HEK293 (cell line): ENCODE results near the gene UGT2B10.

Experiments
- CTCF ChIA-PET: fragments of 350-600 bp; formaldehyde crosslinking; extraction: SDS; loops from one replicate; lab custom pipeline; 2021; ENCODE audit warnings: antibody characterized with exemption; lab: Yijun Ruan, JAX
- POLR2A ChIA-PET: fragments of 300-600 bp; formaldehyde crosslinking; extraction: SDS; loops from one replicate; lab custom pipeline; 2020; ENCODE audit warnings: antibody characterized with exemption, inconsistent platforms; lab: Yijun Ruan, JAX
- H3K27ac ChIP-seq: fragments of 200-500 bp; sonication (Bioruptor generic); 2 replicates; pipeline ENCODE4 v1.5.1; 2014; ENCODE audit warnings: low read depth, low read length, control low read depth, inconsistent platforms; ENCODE audit errors: extremely low read depth
- H3K36me3 ChIP-seq, 2 experiments: fragments of 200-500 bp in 1 of 2; sonication (Bioruptor generic) in 1 of 2; 1 replicate in 1 of 2; 2 replicates in 1 of 2; pipeline ENCODE4 v1.5.1; 2014 to 2017; ENCODE audit warnings: inconsistent platforms in 2 of 2, low read length in 2 of 2; ENCODE audit not compliant: control insufficient read depth in 2 of 2, insufficient read depth in 1 of 2
- H3K4me1 ChIP-seq: fragments of 200-500 bp; sonication (Bioruptor generic); 2 replicates; pipeline ENCODE4 v1.5.1; 2014; ENCODE audit warnings: mild to moderate bottlenecking, low read length, inconsistent platforms; ENCODE audit not compliant: control insufficient read depth, insufficient read depth
- H3K4me3 ChIP-seq: 2 replicates; pipeline ENCODE4 v1.5.1; 2011; ENCODE audit warnings: low read depth, mild to moderate bottlenecking, control low read depth, low read length, moderate library complexity
- H3K9me3 ChIP-seq: fragments of 200-500 bp; sonication (Bioruptor generic); 2 replicates; pipeline ENCODE4 v1.5.1; 2014; ENCODE audit warnings: low read depth, low read length, inconsistent platforms; ENCODE audit not compliant: control insufficient read depth, insufficient read depth
- EGR2 ChIP-seq: fragments of 450-650 bp; formaldehyde crosslinking; IDR thresholded peaks from 2 replicates; pipeline ENCODE4 v1.5.1; 2016; ENCODE audit warnings: low read depth, missing biosample characterization, missing genetic modification characterization
- GLIS1 ChIP-seq: fragments of 450-650 bp; formaldehyde crosslinking; IDR thresholded peaks from 2 replicates; pipeline ENCODE4 v1.5.1; 2016; ENCODE audit warnings: missing biosample characterization, missing genetic modification characterization
- GLIS2 ChIP-seq: fragments of 450-650 bp; formaldehyde crosslinking; IDR thresholded peaks from 2 replicates; pipeline ENCODE4 v1.5.1; 2016; ENCODE audit warnings: missing biosample characterization, missing genetic modification characterization
- HOXD13 ChIP-seq: sonication (generic); formaldehyde crosslinking; IDR thresholded peaks from 2 replicates; pipeline ENCODE4 v1.8.0; 2022; ENCODE audit warnings: missing genetic modification reagents, borderline replicate concordance
- IKZF3 ChIP-seq: fragments of 450-650 bp; IDR thresholded peaks from 2 replicates; pipeline ENCODE4 v1.5.0; 2018; ENCODE audit warnings: missing biosample characterization, mild to moderate bottlenecking, missing genetic modification characterization, moderate library complexity
- REPIN1 ChIP-seq: fragments of 450-650 bp; formaldehyde crosslinking; IDR thresholded peaks from 2 replicates; pipeline ENCODE4 v1.5.1; 2017; ENCODE audit warnings: missing biosample characterization, missing genetic modification characterization, low read depth
- SCRT1 ChIP-seq: fragments of 450-650 bp; formaldehyde crosslinking; IDR thresholded peaks from 2 replicates; pipeline ENCODE4 v1.5.1; 2016; ENCODE audit warnings: missing biosample characterization, missing genetic modification characterization, borderline replicate concordance
- ZNF121 ChIP-seq: fragments of 450-650 bp; formaldehyde crosslinking; IDR thresholded peaks from 2 replicates; pipeline ENCODE4 v1.5.1; 2016; ENCODE audit warnings: missing biosample characterization, missing genetic modification characterization
- ZNF292 ChIP-seq: fragments of 450-650 bp; formaldehyde crosslinking; IDR thresholded peaks from 2 replicates; pipeline ENCODE4 v1.5.1; 2016; ENCODE audit warnings: low read depth, missing biosample characterization, missing genetic modification characterization, borderline replicate concordance
- ZNF302 ChIP-seq: fragments of 450-650 bp; formaldehyde crosslinking; IDR thresholded peaks from 2 replicates; pipeline ENCODE4 v1.5.1; 2016; ENCODE audit warnings: missing biosample characterization, missing genetic modification characterization, low read depth
- ZNF394 ChIP-seq: fragments of 450-650 bp; formaldehyde crosslinking; IDR thresholded peaks from 2 replicates; pipeline ENCODE4 v1.5.1; 2016; ENCODE audit warnings: missing biosample characterization, missing genetic modification characterization, mild to moderate bottlenecking, moderate library complexity, borderline replicate concordance
- ZNF518A ChIP-seq: fragments of 450-650 bp; formaldehyde crosslinking; conservative IDR thresholded peaks from 2 replicates; pipeline ENCODE4 v1.5.1; 2016; ENCODE audit warnings: low read depth, missing biosample characterization, missing genetic modification characterization
- ZNF544 ChIP-seq: fragments of 450-650 bp; formaldehyde crosslinking; IDR thresholded peaks from 2 replicates; pipeline ENCODE4 v1.5.0; 2017; ENCODE audit warnings: missing biosample characterization, missing genetic modification characterization
- ZNF610 ChIP-seq: fragments of 450-650 bp; formaldehyde crosslinking; IDR thresholded peaks from 2 replicates; pipeline ENCODE4 v1.5.1; 2016; ENCODE audit warnings: missing biosample characterization, missing genetic modification characterization, borderline replicate concordance
- ZNF664 ChIP-seq: fragments of 450-650 bp; formaldehyde crosslinking; IDR thresholded peaks from 2 replicates; pipeline ENCODE4 v1.5.1; 2016; ENCODE audit warnings: missing biosample characterization, missing genetic modification characterization
- ZNF670 ChIP-seq: fragments of 450-650 bp; formaldehyde crosslinking; IDR thresholded peaks from 2 replicates; pipeline ENCODE4 v1.5.1; 2016; ENCODE audit warnings: missing biosample characterization, missing genetic modification characterization, low read depth
- ZNF707 ChIP-seq: fragments of 450-650 bp; formaldehyde crosslinking; IDR thresholded peaks from 2 replicates; pipeline ENCODE4 v1.5.1; 2016; ENCODE audit warnings: missing biosample characterization, missing genetic modification characterization
- ZNF792 ChIP-seq: fragments of 450-650 bp; formaldehyde crosslinking; IDR thresholded peaks from 2 replicates; pipeline ENCODE4 v1.5.1; 2016; ENCODE audit warnings: missing biosample characterization, missing genetic modification characterization
- TF ChIP-seq, protein P1 (sequence below): fragments of 450-650 bp; formaldehyde crosslinking; IDR thresholded peaks from 2 replicates; pipeline ENCODE4 v1.5.1; 2016; ENCODE audit warnings: missing biosample characterization, missing genetic modification characterization, borderline replicate concordance
- TF ChIP-seq, protein P2 (sequence below): fragments of 450-650 bp; formaldehyde crosslinking; IDR thresholded peaks from 2 replicates; pipeline ENCODE4 v1.5.1; 2016; ENCODE audit warnings: missing biosample characterization, missing genetic modification characterization
- TF ChIP-seq, protein P3 (sequence below): fragments of 450-650 bp; formaldehyde crosslinking; IDR thresholded peaks from 2 replicates; pipeline ENCODE4 v1.5.1; 2016; ENCODE audit warnings: missing biosample characterization, missing genetic modification characterization

UGT2B10 gene

DNA sequence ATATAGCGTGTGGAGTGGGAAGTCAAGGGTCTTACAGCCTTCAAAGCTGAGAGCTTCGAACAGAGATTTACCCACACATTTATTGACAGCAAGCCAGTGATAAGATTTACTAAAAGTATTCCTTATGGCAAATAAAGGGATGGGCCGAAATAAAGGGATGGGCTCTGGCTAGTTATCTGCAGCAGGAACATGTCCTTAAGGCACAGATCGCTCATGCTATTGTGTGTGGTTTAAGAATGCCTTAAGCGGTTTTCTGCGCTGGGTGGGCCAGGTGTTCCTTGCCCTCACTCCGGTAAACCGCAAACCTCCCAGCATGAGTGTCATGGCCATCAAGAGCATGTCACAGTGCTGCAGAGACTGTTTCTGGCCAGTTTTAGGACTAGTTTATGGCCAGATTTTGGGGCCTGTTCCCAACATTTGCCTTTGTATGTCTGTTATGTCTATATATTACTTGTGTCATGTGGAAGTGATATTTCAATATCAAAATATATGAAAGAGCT lies 53.5 kb downstream of the UGT2B10 start (continued):
- TF ChIP-seq, protein P1, sequence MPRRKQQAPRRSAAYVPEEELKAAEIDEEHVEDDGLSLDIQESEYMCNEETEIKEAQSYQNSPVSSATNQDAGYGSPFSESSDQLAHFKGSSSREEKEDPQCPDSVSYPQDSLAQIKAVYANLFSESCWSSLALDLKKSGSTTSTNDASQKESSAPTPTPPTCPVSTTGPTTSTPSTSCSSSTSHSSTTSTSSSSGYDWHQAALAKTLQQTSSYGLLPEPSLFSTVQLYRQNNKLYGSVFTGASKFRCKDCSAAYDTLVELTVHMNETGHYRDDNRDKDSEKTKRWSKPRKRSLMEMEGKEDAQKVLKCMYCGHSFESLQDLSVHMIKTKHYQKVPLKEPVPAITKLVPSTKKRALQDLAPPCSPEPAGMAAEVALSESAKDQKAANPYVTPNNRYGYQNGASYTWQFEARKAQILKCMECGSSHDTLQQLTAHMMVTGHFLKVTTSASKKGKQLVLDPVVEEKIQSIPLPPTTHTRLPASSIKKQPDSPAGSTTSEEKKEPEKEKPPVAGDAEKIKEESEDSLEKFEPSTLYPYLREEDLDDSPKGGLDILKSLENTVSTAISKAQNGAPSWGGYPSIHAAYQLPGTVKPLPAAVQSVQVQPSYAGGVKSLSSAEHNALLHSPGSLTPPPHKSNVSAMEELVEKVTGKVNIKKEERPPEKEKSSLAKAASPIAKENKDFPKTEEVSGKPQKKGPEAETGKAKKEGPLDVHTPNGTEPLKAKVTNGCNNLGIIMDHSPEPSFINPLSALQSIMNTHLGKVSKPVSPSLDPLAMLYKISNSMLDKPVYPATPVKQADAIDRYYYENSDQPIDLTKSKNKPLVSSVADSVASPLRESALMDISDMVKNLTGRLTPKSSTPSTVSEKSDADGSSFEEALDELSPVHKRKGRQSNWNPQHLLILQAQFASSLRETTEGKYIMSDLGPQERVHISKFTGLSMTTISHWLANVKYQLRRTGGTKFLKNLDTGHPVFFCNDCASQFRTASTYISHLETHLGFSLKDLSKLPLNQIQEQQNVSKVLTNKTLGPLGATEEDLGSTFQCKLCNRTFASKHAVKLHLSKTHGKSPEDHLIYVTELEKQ (tag by site-specific recombination): no peak
- TF ChIP-seq, all 188 proteins: peak for 0

DNA sequence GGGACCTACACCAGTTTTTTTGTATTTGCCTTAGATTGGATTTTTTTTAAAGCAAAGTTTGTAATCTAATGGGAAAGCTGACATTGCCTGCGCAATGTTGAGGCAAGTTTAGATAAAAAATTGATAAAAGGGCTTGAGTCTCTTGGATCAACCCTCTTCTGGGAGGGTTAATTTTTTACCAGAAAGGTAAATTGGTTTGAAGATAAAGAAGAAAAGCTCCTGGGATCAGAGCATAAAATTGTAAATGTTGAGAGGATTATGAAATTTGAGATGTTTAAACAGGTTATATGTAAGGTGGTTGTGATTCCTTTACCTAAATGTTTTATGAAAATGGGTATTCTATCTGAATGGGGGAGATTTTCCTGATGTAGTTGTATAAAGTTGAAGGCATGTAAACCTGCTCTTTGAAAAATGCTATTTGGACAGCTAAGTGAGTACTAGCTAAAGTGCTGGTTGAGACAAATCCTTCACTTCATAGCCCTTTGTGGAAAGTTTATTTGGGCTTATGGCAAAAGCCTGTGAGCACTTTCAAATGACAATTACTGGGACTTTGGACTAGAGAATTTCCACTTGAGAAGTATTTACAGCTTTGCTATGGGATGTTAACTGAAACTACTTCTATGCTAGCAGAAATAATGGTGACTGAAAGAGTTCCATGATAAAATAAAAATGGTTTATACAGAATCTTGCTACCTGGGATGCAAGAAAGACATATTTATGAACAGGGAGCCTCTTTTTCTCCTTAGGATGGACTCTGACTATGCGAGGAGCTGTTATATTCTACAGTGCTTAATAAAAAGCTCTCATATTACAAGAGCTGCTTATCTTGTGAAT lies 56.2 kb downstream of the UGT2B10 start:
- Histone ChIP-seq H3K9me3 (no peaks in the 10 kb centered on the region), H3K4me1 (no peaks in the 10 kb centered on the region), H3K36me3 (no peaks in the 10 kb centered on the region), H3K4me3 (no peak overlapping the region), H3K27ac (no peak overlapping the region)
- TF ChIP-seq ZNF610 (tag by site-specific recombination) (no peak), GLIS2 (tag by site-specific recombination) (no peak), ZNF670 (tag by site-specific recombination) (no peak), ZNF518A (tag by site-specific recombination) (no peak), SCRT1 (tag by site-specific recombination) (no peak), ZNF302 (tag by site-specific recombination) (no peak), EGR2 (tag by site-specific recombination) (no peak), ZNF394 (no peak), ZNF792 (tag by site-specific recombination) (no peak), ZNF121 (tag by site-specific recombination) (no peak), REPIN1 (tag by site-specific recombination) (no peak), GLIS1 (no peak), IKZF3 (no peak), ZNF664 (tag by site-specific recombination) (no peak), ZNF544 (tag by site-specific recombination) (no peak), HOXD13 (CRISPR knock-in tag) (no peak), ZNF292 (tag by site-specific recombination) (no peak), ZNF707 (tag by site-specific recombination) (no peak)
- TF ChIP-seq, protein P2, sequence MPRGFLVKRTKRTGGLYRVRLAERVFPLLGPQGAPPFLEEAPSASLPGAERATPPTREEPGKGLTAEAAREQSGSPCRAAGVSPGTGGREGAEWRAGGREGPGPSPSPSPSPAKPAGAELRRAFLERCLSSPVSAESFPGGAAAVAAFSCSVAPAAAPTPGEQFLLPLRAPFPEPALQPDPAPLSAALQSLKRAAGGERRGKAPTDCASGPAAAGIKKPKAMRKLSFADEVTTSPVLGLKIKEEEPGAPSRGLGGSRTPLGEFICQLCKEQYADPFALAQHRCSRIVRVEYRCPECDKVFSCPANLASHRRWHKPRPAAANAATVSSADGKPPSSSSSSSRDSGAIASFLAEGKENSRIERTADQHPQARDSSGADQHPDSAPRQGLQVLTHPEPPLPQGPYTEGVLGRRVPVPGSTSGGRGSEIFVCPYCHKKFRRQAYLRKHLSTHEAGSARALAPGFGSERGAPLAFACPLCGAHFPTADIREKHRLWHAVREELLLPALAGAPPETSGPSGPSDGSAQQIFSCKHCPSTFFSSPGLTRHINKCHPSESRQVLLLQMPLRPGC (tag by site-specific recombination): no peak
- TF ChIP-seq, protein P3, sequence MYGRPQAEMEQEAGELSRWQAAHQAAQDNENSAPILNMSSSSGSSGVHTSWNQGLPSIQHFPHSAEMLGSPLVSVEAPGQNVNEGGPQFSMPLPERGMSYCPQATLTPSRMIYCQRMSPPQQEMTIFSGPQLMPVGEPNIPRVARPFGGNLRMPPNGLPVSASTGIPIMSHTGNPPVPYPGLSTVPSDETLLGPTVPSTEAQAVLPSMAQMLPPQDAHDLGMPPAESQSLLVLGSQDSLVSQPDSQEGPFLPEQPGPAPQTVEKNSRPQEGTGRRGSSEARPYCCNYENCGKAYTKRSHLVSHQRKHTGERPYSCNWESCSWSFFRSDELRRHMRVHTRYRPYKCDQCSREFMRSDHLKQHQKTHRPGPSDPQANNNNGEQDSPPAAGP (tag by site-specific recombination): no peak
- CTCF ChIA-PET: no interaction called here
- POLR2A ChIA-PET: no interaction called here
